GM23248 (cell line): ENCODE data around the gene UST. TPM values are rescaled to one million over a fixed set of nuclear protein-coding genes. Genes with fewer than 3 reads are reported as not detected.
"Not testable (repeated sequence)": the region's sequence is repeated elsewhere in the genome, so short reads cannot be mapped to it uniquely, and the experiment has no call there.

ENCODE experiments used
- DNase-seq: peaks from one replicate; pipeline ENCODE4 v3.0.0-alpha.2; 2015
- H2AFZ ChIP-seq: fragments of 200-600 bp; sonication (generic); 2 replicates; pipeline ENCODE4 v1.6.1; 2016; ENCODE audit warnings: antibody characterized with exemption
- H3F3A ChIP-seq: fragments of 200-600 bp; sonication (generic); 2 replicates; pipeline ENCODE4 v1.6.1; 2016; ENCODE audit warnings: mild to moderate bottlenecking, antibody characterized with exemption, mixed run types; ENCODE audit not compliant: insufficient read depth
- H3K27ac ChIP-seq: fragments of 200-600 bp; sonication (generic); 2 replicates; pipeline ENCODE4 v1.5.1; 2016; ENCODE audit warnings: mild to moderate bottlenecking
- H3K27me3 ChIP-seq: fragments of 200-600 bp; sonication (generic); replicated peaks from 2 replicates; pipeline ENCODE4 v1.6.1; 2016; ENCODE audit warnings: mild to moderate bottlenecking; ENCODE audit not compliant: insufficient read depth
- H3K36me3 ChIP-seq: fragments of 200-600 bp; sonication (generic); 2 replicates; pipeline ENCODE4 v1.6.1; 2016; ENCODE audit warnings: low read depth, mild to moderate bottlenecking
- H3K4me1 ChIP-seq: fragments of 200-600 bp; sonication (generic); 2 replicates; pipeline ENCODE4 v1.6.1; 2016; ENCODE audit warnings: mild to moderate bottlenecking; ENCODE audit not compliant: insufficient read depth
- H3K4me2 ChIP-seq: fragments of 200-600 bp; sonication (generic); one replicate; pipeline ENCODE4 v1.6.1; 2016; ENCODE audit warnings: mild to moderate bottlenecking; ENCODE audit not compliant: unreplicated experiment
- H3K4me3 ChIP-seq: fragments of 200-600 bp; sonication (generic); 2 replicates; pipeline ENCODE4 v1.5.1; 2016; ENCODE audit warnings: mild to moderate bottlenecking
- H3K79me2 ChIP-seq: fragments of 200-600 bp; sonication (generic); 2 replicates; pipeline ENCODE4 v1.6.1; 2016; ENCODE audit warnings: mild to moderate bottlenecking; ENCODE audit not compliant: insufficient read depth
- H3K9ac ChIP-seq: fragments of 200-600 bp; sonication (generic); 2 replicates; pipeline ENCODE4 v1.6.1; 2016; ENCODE audit warnings: mild to moderate bottlenecking
- H3K9me2 ChIP-seq: fragments of 200-600 bp; sonication (generic); 2 replicates; pipeline ENCODE4 v1.6.1; 2016; ENCODE audit warnings: mixed run types, mild to moderate bottlenecking, moderate library complexity; ENCODE audit not compliant: insufficient read depth
- H3K9me3 ChIP-seq: fragments of 200-600 bp; sonication (generic); one replicate; pipeline ENCODE4 v1.6.1; 2017; ENCODE audit warnings: low read depth
- H4K20me1 ChIP-seq: fragments of 200-600 bp; sonication (generic); 2 replicates; pipeline ENCODE4 v1.6.0; 2016; ENCODE audit not compliant: insufficient read depth
- EZH2 ChIP-seq: fragments of 200-600 bp; sonication (generic); IDR thresholded peaks from 2 replicates; pipeline ENCODE4 v1.6.1; 2018; ENCODE audit warnings: antibody characterized with exemption, mild to moderate bottlenecking; ENCODE audit not compliant: insufficient read depth, poor library complexity, severe bottlenecking
- EZH2phosphoT487 ChIP-seq: fragments of 200-600 bp; sonication (generic); IDR thresholded peaks from 2 replicates; pipeline ENCODE4 v1.6.1; 2018; ENCODE audit warnings: antibody characterized with exemption, moderate library complexity, mild to moderate bottlenecking, low read depth; ENCODE audit not compliant: insufficient read depth
- WGBS, 2 experiments: methylation state at CpG; one replicate each; pipeline ENCODE4 v1.1.6; 2015 to 2017; ENCODE audit warnings: low lambda C conversion rate in 2 of 2, low coverage in 1 of 2; ENCODE audit errors: missing lambda C conversion rate in 2 of 2; 5-methylcytosine and 5-hydroxymethylcytosine counted together
- in situ Hi-C: fragments of 300-500 bp; cut with MboI; formaldehyde crosslinking; loops from 2 replicates; pipeline ENCODE4 v1.15.0; 2020
- polyA plus RNA-seq: library from polyadenylated mRNA; unstranded; fragments of >200 nt; fragmentation: Nextera tagmentation; extraction: Ambion mirVana; gene quantifications from 2 replicates; pipeline ENCODE4 v1.2.1, GENCODE V29; 2016
- total RNA-seq: library from RNA; depleted of rRNA; stranded (reverse); fragments of >200 nt; shearing (Covaris generic); gene quantifications from 2 replicates; pipeline ENCODE4 v1.2.3, GENCODE V29; 2014

The UST gene
- total and polyA plus RNA-seq, 2 experiments from 2014 or later, result 10.1 to 23.3 TPM

DNA sequence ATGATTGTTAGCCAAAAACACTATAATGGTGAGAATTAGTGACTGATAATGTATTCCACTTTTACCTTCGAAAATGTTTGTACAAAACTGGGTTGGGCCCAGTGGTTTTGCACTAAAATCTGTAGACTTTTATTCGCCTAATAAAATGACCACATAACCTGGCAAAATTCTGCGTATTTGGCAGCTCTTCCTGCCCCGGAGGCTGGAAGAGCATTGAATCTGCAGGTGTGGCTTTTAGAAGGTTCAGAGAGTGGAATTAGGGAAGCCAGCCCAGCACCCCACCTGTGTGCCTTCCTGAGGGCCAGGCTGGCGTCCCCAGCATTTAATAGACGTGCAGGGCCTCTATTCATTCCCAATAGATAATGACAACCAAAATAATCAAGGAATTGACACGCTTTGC is 256.7 kb downstream of the UST start:
- H3K27me3 ChIP-seq, result no peaks in the 10 kb centered on the region
- no peaks in the 10 kb centered on the region for H3K36me3 ChIP-seq
- H3K9me2 ChIP-seq, result no peaks in the 10 kb centered on the region
- peaks cover 21% of the 10 kb centered on the region for H3K4me1 ChIP-seq
- no peak overlapping the region for H3K27ac ChIP-seq
- no peaks in the 10 kb centered on the region for H4K20me1 ChIP-seq
- 79 to 81% methylated on average over 7 of the region's 7 CpGs for WGBS, 2 experiments
- no peak for TF ChIP-seq EZH2phosphoT487
- TF ChIP-seq EZH2, result no peak
- no peak overlapping the region for H3K4me2 ChIP-seq
- DNase-seq, result no peak
- no peaks in the 10 kb centered on the region for H3K9me3 ChIP-seq
- peaks cover 20% of the 10 kb centered on the region for H3F3A ChIP-seq
- no peak overlapping the region for H3K9ac ChIP-seq
- in situ Hi-C loops, result no loop called here
- no peak overlapping the region for H2AFZ ChIP-seq
- no peak overlapping the region for H3K4me3 ChIP-seq
- H3K79me2 ChIP-seq, result no peaks in the 10 kb centered on the region

DNA sequence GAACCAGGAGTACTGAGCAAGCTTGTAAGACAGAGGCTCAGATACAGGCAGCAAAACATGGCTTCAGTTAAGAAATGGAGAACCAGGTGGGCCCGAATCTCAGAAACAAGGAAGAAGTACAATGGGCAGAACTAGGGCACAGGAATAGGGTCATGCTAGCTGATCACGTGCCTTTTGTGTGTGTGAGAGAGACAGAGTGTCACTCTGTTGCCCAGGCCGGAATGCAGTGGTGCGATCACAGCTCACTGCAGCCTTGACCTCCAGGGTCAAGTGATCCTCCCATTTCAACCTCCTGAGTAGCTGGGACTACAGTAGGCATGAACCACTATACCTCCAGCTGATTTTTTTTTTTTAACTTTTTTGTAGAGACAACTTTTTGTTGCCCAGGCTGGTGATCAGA is 257.8 kb downstream of the UST start:
- H3F3A ChIP-seq, result peaks cover 9% of the 10 kb centered on the region
- DNase-seq, result no peak
- WGBS, 2 experiments, result 95 to 97% methylated on average over 4 of the region's 4 CpGs
- no peak for TF ChIP-seq EZH2
- no peak for TF ChIP-seq EZH2phosphoT487
- H3K79me2 ChIP-seq, result no peaks in the 10 kb centered on the region
- H3K27me3 ChIP-seq, result no peaks in the 10 kb centered on the region
- in situ Hi-C loops, result no loop called here
- no peaks in the 10 kb centered on the region for H4K20me1 ChIP-seq
- no peaks in the 10 kb centered on the region for H3K9me2 ChIP-seq
- H2AFZ ChIP-seq, result no peak overlapping the region
- H3K4me1 ChIP-seq, result peaks cover 10% of the 10 kb centered on the region
- H3K4me2 ChIP-seq, result no peak overlapping the region
- H3K9ac ChIP-seq, result no peak overlapping the region
- H3K27ac ChIP-seq, result no peak overlapping the region
- H3K36me3 ChIP-seq, result no peaks in the 10 kb centered on the region
- H3K4me3 ChIP-seq, result no peak overlapping the region
- H3K9me3 ChIP-seq, result no peaks in the 10 kb centered on the region

GRCh38 chr6:149006236-149006635 is 259.4 kb downstream of the UST start:
- H3K4me1 ChIP-seq, H3K79me2 ChIP-seq, H3K27me3 ChIP-seq, in situ Hi-C loops, H3K27ac ChIP-seq, H3K9me3 ChIP-seq, H4K20me1 ChIP-seq, DNase-seq, H3K36me3 ChIP-seq, H2AFZ ChIP-seq, H3F3A ChIP-seq, H3K4me3 ChIP-seq, H3K9ac ChIP-seq, H3K9me2 ChIP-seq, H3K4me2 ChIP-seq: not testable (repeated sequence)
- WGBS, 2 experiments, result 95 to 96% methylated on average over 1 of the region's 1 CpG

- Histone ChIP-seq H3K36me3 (no peaks in the 10 kb centered on the region), H3K27me3 (no peaks in the 10 kb centered on the region), H3K9me2 (no peaks in the 10 kb centered on the region), H4K20me1 (no peaks in the 10 kb centered on the region), H2AFZ (no peak overlapping the region), H3K9me3 (no peaks in the 10 kb centered on the region), H3K79me2 (no peaks in the 10 kb centered on the region), H3K4me3 (no peak overlapping the region), H3K9ac (no peak overlapping the region), H3K27ac (no peak overlapping the region), H3K4me1 (peaks cover 3% of the 10 kb centered on the region; the same call in 1 of the 2 replicates), H3F3A (0 out of 2 replicates have a peak, but pooled peaks cover 3% of the 10 kb centered on the region), H3K4me2 (no peak overlapping the region)
- TF ChIP-seq EZH2phosphoT487 (no peak), EZH2 (no peak)
- DNase-seq, result no peak
- WGBS, 2 experiments, result 80 to 86% methylated on average over 3 of the region's 3 CpGs
- in situ Hi-C loops, result no loop called here
Measured at GRCh38 chr6:149006671-149007070, 259.8 kb downstream of the UST start.

DNA sequence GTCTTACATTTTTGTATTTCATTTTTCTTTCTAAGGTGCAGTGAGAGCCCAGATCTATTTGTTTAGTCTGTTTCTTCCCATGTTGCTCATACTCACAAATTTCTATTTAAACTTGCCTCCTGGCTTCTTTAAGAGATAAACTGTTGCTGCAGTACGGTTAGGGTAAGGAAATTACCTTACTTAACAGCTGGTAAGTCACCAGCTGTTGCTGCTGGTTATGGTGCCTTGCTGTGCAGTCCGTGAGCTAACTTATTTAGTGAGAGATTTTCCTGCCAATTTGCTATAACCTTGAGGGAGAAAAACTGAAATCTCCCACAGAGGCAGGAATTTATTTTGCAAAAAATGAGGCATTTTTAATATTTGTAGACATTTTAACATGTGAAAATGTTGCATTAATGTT is 261.0 kb downstream of the UST start:
- H3K4me1 ChIP-seq, result peaks cover 13% of the 10 kb centered on the region
- no peaks in the 10 kb centered on the region for H3K9me3 ChIP-seq
- WGBS, 2 experiments, result 75 to 80% methylated on average over 2 of the region's 2 CpGs
- no peaks in the 10 kb centered on the region for H4K20me1 ChIP-seq
- DNase-seq, result no peak
- H2AFZ ChIP-seq, result no peak overlapping the region
- no peak overlapping the region for H3K4me2 ChIP-seq
- H3K79me2 ChIP-seq, result no peaks in the 10 kb centered on the region
- peaks cover 13% of the 10 kb centered on the region for H3F3A ChIP-seq
- no peaks in the 10 kb centered on the region for H3K9me2 ChIP-seq
- H3K36me3 ChIP-seq, result no peaks in the 10 kb centered on the region
- no peak overlapping the region for H3K4me3 ChIP-seq
- in situ Hi-C loops, result no loop called here
- no peak for TF ChIP-seq EZH2
- no peak for TF ChIP-seq EZH2phosphoT487
- no peak overlapping the region for H3K9ac ChIP-seq
- no peaks in the 10 kb centered on the region for H3K27me3 ChIP-seq
- no peak overlapping the region for H3K27ac ChIP-seq
